ENCODE results near the gene OR10V1. TPM values are rescaled to one million over a fixed set of nuclear protein-coding genes. Genes with fewer than 3 reads are reported as not detected.

The OR10V1 gene
- total RNA-seq, 1 experiment from 2014 or later: not detected

- Histone ChIP-seq H3K4me1 (ENCODE audit: control insufficient read depth, insufficient read depth, low read length) (no peaks in the 10 kb centered on the region), H3K36me3 (ENCODE audit: control insufficient read depth, insufficient read depth, low read length) (no peaks in the 10 kb centered on the region), H3K27ac (ENCODE audit: low read length) (no peak overlapping the region), H3K4me3 (ENCODE audit: low read depth in 2 of 2, low read length in 2 of 2) (no peak overlapping the region), H3K27me3 (ENCODE audit: control insufficient read depth, insufficient read depth, low read length) (no peaks in the 10 kb centered on the region), H3K9me3 (ENCODE audit: control insufficient read depth, insufficient read depth, low read depth, low read length) (no peaks in the 10 kb centered on the region)
- CTCF ChIA-PET: no interaction called here
- intact Hi-C loops (cut with micrococcal nuclease; ENCODE audit: unreplicated experiment) (no loop called here), in situ Hi-C loops (cut with HindIII; ENCODE audit: low pct_unique_long_range_greater_than_20kb, low sequenced_read_pairs) (no loop called here)
- POLR2A ChIA-PET: interaction anchor here (0.6 kb wide), 1 partner anchor 77 kb away, joined by 3 read pairs; no protein-coding TSS in a partner anchor
- no TSS peak for BruUV-seq (replicated peaks)
- no peak for TF ChIP-seq REST (IDR thresholded peaks at IDR 0.05; ENCODE audit: insufficient read depth in 1 of 2, low read depth in 2 of 2, low read length in 1 of 2)
- TF ChIP-seq TCF7L2 (IDR thresholded peaks at IDR 0.05; ENCODE audit: low read depth, low read length): no peak
- no peak for TF ChIP-seq CTCF (IDR thresholded peaks at IDR 0.05)
- no peak for ATAC-seq
- no peak for DNase-seq (ENCODE audit: low read depth, low spot score)
These were observed 14.5 kb upstream of the OR10V1 start for GRCh38 chr11:59728154-59728553.

- Histone ChIP-seq H3K4me1 (ENCODE audit: control insufficient read depth, insufficient read depth, low read length) (no peaks in the 10 kb centered on the region), H3K27me3 (ENCODE audit: control insufficient read depth, insufficient read depth, low read length) (no peaks in the 10 kb centered on the region; the same call in 1 of the 2 replicates), H3K9me3 (ENCODE audit: control insufficient read depth, insufficient read depth, low read depth, low read length) (no peaks in the 10 kb centered on the region), H3K4me3 (ENCODE audit: low read depth in 2 of 2, low read length in 2 of 2) (no peak overlapping the region), H3K36me3 (ENCODE audit: control insufficient read depth, insufficient read depth, low read length) (no peaks in the 10 kb centered on the region), H3K27ac (ENCODE audit: low read length) (no peak overlapping the region)
- DNase-seq (ENCODE audit: low read depth, low spot score) (no peak), ATAC-seq (no peak)
- no TSS peak for BruUV-seq (replicated peaks)
- TF ChIP-seq TCF7L2 (IDR thresholded peaks at IDR 0.05; ENCODE audit: low read depth, low read length) (no peak), REST (IDR thresholded peaks at IDR 0.05; ENCODE audit: insufficient read depth in 1 of 2, low read depth in 2 of 2, low read length in 1 of 2) (no peak), CTCF (IDR thresholded peaks at IDR 0.05) (no peak), POLR2AphosphoS5 (IDR thresholded peaks at IDR 0.05; ENCODE audit: low read depth, low read length) (no peak), SIN3A (IDR thresholded peaks at IDR 0.05; ENCODE audit: borderline replicate concordance, insufficient read depth, low read depth, low read length) (no peak)
- in situ Hi-C loops (cut with HindIII; ENCODE audit: low pct_unique_long_range_greater_than_20kb, low sequenced_read_pairs): no loop called here
- ChIA-PET CTCF (no interaction called here), POLR2A (no interaction called here)
- intact Hi-C loops (cut with micrococcal nuclease; ENCODE audit: unreplicated experiment): no loop called here
These were observed 13.8 kb upstream of the OR10V1 start for GRCh38 chr11:59727426-59727825.
